Pancreas (tissue), 10 donors: ENCODE data around the gene CDC25B. TPM values are rescaled to one million over a fixed set of nuclear protein-coding genes. Genes with fewer than 3 reads are reported as not detected.

Source experiments
- ATAC-seq, 4 donors: fragments of 200-7000 bp; cut with Tn5 transposase; one replicate each; pipeline versions ENCODE4 v1.8.0 to v1.9.1; 2020; ENCODE audit warnings: mild to moderate bottlenecking in 4 of 4, moderate library complexity in 4 of 4
- DNase-seq, 6 donors: peaks; one replicate each; pipeline ENCODE4 v3.0.0-alpha.2; 2020
- FAIRE-seq: peaks from 2 replicates; lab custom pipeline; 2012; peaks lifted over from hg19 to GRCh38; lab: Jason Lieb, UNC
- H3K27ac ChIP-seq, 4 donors: fragments of 200-600 bp; sonication (generic); 1 replicate in 3 of 4; 2 replicates in 1 of 4; pipeline versions ENCODE4 v1.5.0 to v1.8.0; 2020
- H3K27me3 ChIP-seq, 4 donors: fragments of 200-600 bp; one replicate each; pipeline ENCODE4 v1.8.0; 2021
- H3K36me3 ChIP-seq, 3 donors: fragments of 200-600 bp; sonication (generic) in 1 of 3; one replicate each; pipeline versions ENCODE4 v1.5.0 to v1.8.0; 2020 to 2021
- H3K4me1 ChIP-seq, 3 donors: fragments of 200-600 bp; one replicate each; pipeline ENCODE4 v1.8.0; 2021
- H3K4me3 ChIP-seq, 4 donors: fragments of 200-600 bp; sonication (generic) in 2 of 4; one replicate each; pipeline versions ENCODE4 v1.5.0 to v1.8.0; 2020 to 2021
- H3K9me3 ChIP-seq, 4 donors: fragments of 200-600 bp; one replicate each; pipeline ENCODE4 v1.8.0; 2021
- CTCF ChIP-seq, 4 donors: fragments of 200-600 bp; sonication (generic) in 3 of 4; IDR thresholded peaks; one replicate each; pipeline versions ENCODE4 v1.5.0 to v1.8.0; 2021; ENCODE audit warnings: antibody characterized with exemption in 4 of 4
- WGBS, 2 donors: extraction: QIAGEN DNeasy Blood & Tissue Kit; methylation state at CpG; one replicate each; pipeline ENCODE4 v1.1.7; 2013; 5-methylcytosine and 5-hydroxymethylcytosine counted together
- intact Hi-C, 3 donors: fragments of 100-400 bp; cut with DNase I; formaldehyde crosslinking; loops; one replicate each; pipeline versions ENCODE4 v1.11.1 to v1.14.2; 2022
- polyA plus RNA-seq, 2 donors: library from polyadenylated mRNA; stranded (reverse); fragments of 200-250 nt; gene quantifications; one replicate each; pipeline ENCODE4 v1.2.3, GENCODE V29; 2013
- total RNA-seq, 6 donors: library from RNA; stranded (reverse); fragmentation: NEBNext Ultra II Directional in 4 of 6; extraction: Animal tissue kit (Norgen Biotek cat#: 25700) in 4 of 6; gene quantifications; one replicate each; pipeline versions ENCODE4 v1.2.1 to v1.2.4, GENCODE V29; 2021 to 2023
- donor health status: healthy with polysubstance abuse.
- donor health status: DM: no; HTN: no; CAD: no; lungs with moderate emphysema.
- donor health status: DM: no; HTN: no; CAD: no.
- donor health status: control.
- donor health status: control.
- donor health status: Bipolar disorder and iron deficiency.
- donor health status: DM: yes; HTN: yes; CAD: no.
- donor health status: DM: no; HTN: no; CAD: no.
- donor health status: DM: no; HTN: no; CAD: no.
- donor health status: DM: yes; HTN: yes; CAD: no.

The CDC25B gene
- total and polyA plus RNA-seq, 8 donors: 3.7 to 28.8 (median 7.9) TPM

GRCh38 chr20:3753098-3753497 lies 43.0 kb upstream of the CDC25B start:
- Histone ChIP-seq H3K9me3 (no peaks in the 10 kb centered on the region), H3K27ac (no peak overlapping the region), H3K27me3 (peaks cover 0 to 8% (median 0%) of the 10 kb centered on the region in 4 donors), H3K4me3 (no peak overlapping the region), H3K4me1 (peaks cover 0 to 6% (median 5%) of the 10 kb centered on the region in 3 donors), H3K36me3 (no peaks in the 10 kb centered on the region)
- peak; percentile 40 to 68 (median 51) for TF ChIP-seq CTCF (IDR thresholded peaks at IDR 0.05)
- DNase-seq (peak in 2 of 6 donors; percentile 31 to 63), ATAC-seq (peak; percentile 43 to 84 (median 76)), FAIRE-seq (no peak)
- 37 to 54% methylated on average over 4 of the region's 4 CpGs for WGBS, 2 donors
- intact Hi-C loops: loop anchor here in 1 of 3 donors (10.0 kb wide), 1 partner anchor 332 kb away; no protein-coding TSS in a partner anchor

- ATAC-seq (no peak), DNase-seq (peak in 1 of 6 donors; percentile 41), FAIRE-seq (no peak)
- intact Hi-C loops: loop anchor here in 1 of 3 donors (10.0 kb wide), 1 partner anchor 331 kb away; no protein-coding TSS in a partner anchor
- no peaks in the 10 kb centered on the region for H3K9me3 ChIP-seq
- H3K27me3 ChIP-seq: peaks cover 0 to 8% (median 0%) of the 10 kb centered on the region in 4 donors
- H3K4me3 ChIP-seq: no peak overlapping the region
- peaks cover 0 to 6% (median 5%) of the 10 kb centered on the region in 3 donors for H3K4me1 ChIP-seq
- H3K36me3 ChIP-seq: no peaks in the 10 kb centered on the region
- TF ChIP-seq CTCF (IDR thresholded peaks at IDR 0.05): no peak
- H3K27ac ChIP-seq: no peak overlapping the region
- 81 to 90% methylated on average over 24 to 26 of the region's 26 CpGs for WGBS, 2 donors
Observed at GRCh38 chr20:3753501-3754275, 42.4 kb upstream of the CDC25B start.

- FAIRE-seq: no peak
- H3K9me3 ChIP-seq: no peaks in the 10 kb centered on the region
- no peaks in the 10 kb centered on the region for H3K36me3 ChIP-seq
- TF ChIP-seq CTCF (IDR thresholded peaks at IDR 0.05): no peak
- no peak for DNase-seq
- intact Hi-C loops: loop anchor here in 1 of 3 donors (10.0 kb wide), 1 partner anchor 331 kb away; no protein-coding TSS in a partner anchor
- 90 to 92% methylated on average over 16 of the region's 16 CpGs for WGBS, 2 donors
- no peak overlapping the region for H3K4me3 ChIP-seq
- H3K27me3 ChIP-seq: peaks cover 0 to 8% (median 0%) of the 10 kb centered on the region in 4 donors
- ATAC-seq: no peak
- H3K4me1 ChIP-seq: peaks cover 0 to 6% (median 5%) of the 10 kb centered on the region in 3 donors
- H3K27ac ChIP-seq: no peak overlapping the region
Observed at GRCh38 chr20:3754276-3754630, 41.9 kb upstream of the CDC25B start.

- 83 to 87% methylated on average over 5 to 7 of the region's 7 CpGs for WGBS, 2 donors
- no peaks in the 10 kb centered on the region for H3K36me3 ChIP-seq
- H3K27ac ChIP-seq: no peak overlapping the region
- peaks cover 0 to 5% (median under 1%) of the 10 kb centered on the region in 3 donors for H3K4me1 ChIP-seq
- intact Hi-C loops: loop anchor here in 1 of 3 donors (10.0 kb wide), 1 partner anchor 330 kb away; no protein-coding TSS in a partner anchor
- no peaks in the 10 kb centered on the region for H3K9me3 ChIP-seq
- H3K27me3 ChIP-seq: peaks cover 0 to 6% (median 0%) of the 10 kb centered on the region in 4 donors
- H3K4me3 ChIP-seq: no peak overlapping the region
- ATAC-seq: no peak
- TF ChIP-seq CTCF (IDR thresholded peaks at IDR 0.05): no peak
- DNase-seq: no peak
- FAIRE-seq: no peak
Observed at GRCh38 chr20:3755269-3755668, 40.8 kb upstream of the CDC25B start.
